ENCODE measurements around the gene FANCL. TPM values are rescaled to one million over a fixed set of nuclear protein-coding genes. Genes with fewer than 3 reads are reported as not detected.

FANCL gene
- total RNA-seq, 1 experiment from 2014 or later, result 34.3 TPM

GRCh38 chr2:58109481-58109880 lies 131.6 kb downstream of the FANCL start:
- Mint-ChIP-seq H3K4me3 (ENCODE audit: unreplicated experiment) (no peak overlapping the region), H3K4me1 (ENCODE audit: low read depth, unreplicated experiment) (peaks cover 19% of the 10 kb centered on the region), H3K9me3 (ENCODE audit: unreplicated experiment) (no peaks in the 10 kb centered on the region), H3K36me3 (ENCODE audit: insufficient read depth, unreplicated experiment) (no peaks in the 10 kb centered on the region), H3K27ac (ENCODE audit: unreplicated experiment) (no peak overlapping the region), H3K27me3 (ENCODE audit: insufficient read depth, unreplicated experiment) (no peaks in the 10 kb centered on the region)
- DNase-seq, result no peak
- ChIA-PET CTCF (no interaction called here), POLR2A (no interaction called here)
- TF ChIP-seq, protein P1, sequence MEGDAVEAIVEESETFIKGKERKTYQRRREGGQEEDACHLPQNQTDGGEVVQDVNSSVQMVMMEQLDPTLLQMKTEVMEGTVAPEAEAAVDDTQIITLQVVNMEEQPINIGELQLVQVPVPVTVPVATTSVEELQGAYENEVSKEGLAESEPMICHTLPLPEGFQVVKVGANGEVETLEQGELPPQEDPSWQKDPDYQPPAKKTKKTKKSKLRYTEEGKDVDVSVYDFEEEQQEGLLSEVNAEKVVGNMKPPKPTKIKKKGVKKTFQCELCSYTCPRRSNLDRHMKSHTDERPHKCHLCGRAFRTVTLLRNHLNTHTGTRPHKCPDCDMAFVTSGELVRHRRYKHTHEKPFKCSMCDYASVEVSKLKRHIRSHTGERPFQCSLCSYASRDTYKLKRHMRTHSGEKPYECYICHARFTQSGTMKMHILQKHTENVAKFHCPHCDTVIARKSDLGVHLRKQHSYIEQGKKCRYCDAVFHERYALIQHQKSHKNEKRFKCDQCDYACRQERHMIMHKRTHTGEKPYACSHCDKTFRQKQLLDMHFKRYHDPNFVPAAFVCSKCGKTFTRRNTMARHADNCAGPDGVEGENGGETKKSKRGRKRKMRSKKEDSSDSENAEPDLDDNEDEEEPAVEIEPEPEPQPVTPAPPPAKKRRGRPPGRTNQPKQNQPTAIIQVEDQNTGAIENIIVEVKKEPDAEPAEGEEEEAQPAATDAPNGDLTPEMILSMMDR (IDR thresholded peaks at IDR 0.05; ENCODE audit: insufficient read depth in 1 of 2, low read depth in 1 of 2, low read length in 1 of 2, severe bottlenecking in 1 of 2, unreplicated experiment in 1 of 2), result no peak
- intact Hi-C loops (cut with micrococcal nuclease; ENCODE audit: unreplicated experiment), result no loop called here
- H3K27me3 ChIP-seq (replicated peaks; ENCODE audit: control insufficient read depth, insufficient read depth, low read length), result no peaks in the 10 kb centered on the region
- H3K9me3 ChIP-seq, result no peaks in the 10 kb centered on the region
- H3K4me3 ChIP-seq (ENCODE audit: low read depth, low read length), result no peak overlapping the region
- BruUV-seq (replicated peaks), result no TSS peak
- no peaks in the 10 kb centered on the region for H3K36me3 ChIP-seq (ENCODE audit: control insufficient read depth, insufficient read depth, low read length)
- H3K4me1 ChIP-seq, result peaks cover 13% of the 10 kb centered on the region

Other genes with a start within 250 kb of the FANCL start
- 33.1 and 35.4 TPM in 2 replicates for gene VRK2, start 194.5 kb downstream of the FANCL start, total RNA-seq (2022)

Data from Caco-2 (cell line).